Pancreas (tissue), 10 donors: ENCODE measurements around the gene SNRNP27. TPM values are rescaled to one million over a fixed set of nuclear protein-coding genes. Genes with fewer than 3 reads are reported as not detected.

ENCODE experiments used
- ATAC-seq, 4 donors: fragments of 200-7000 bp; cut with Tn5 transposase; one replicate each; pipeline versions ENCODE4 v1.8.0 to v1.9.1; 2020; ENCODE audit warnings: mild to moderate bottlenecking in 4 of 4, moderate library complexity in 4 of 4
- DNase-seq, 6 donors: peaks; one replicate each; pipeline ENCODE4 v3.0.0-alpha.2; 2020
- FAIRE-seq: peaks from 2 replicates; lab custom pipeline; 2012; peaks lifted over from hg19 to GRCh38; lab: Jason Lieb, UNC
- H3K27ac ChIP-seq, 4 donors: fragments of 200-600 bp; sonication (generic); 1 replicate in 3 of 4; 2 replicates in 1 of 4; pipeline versions ENCODE4 v1.5.0 to v1.8.0; 2020
- H3K27me3 ChIP-seq, 4 donors: fragments of 200-600 bp; one replicate each; pipeline ENCODE4 v1.8.0; 2021
- H3K36me3 ChIP-seq, 3 donors: fragments of 200-600 bp; sonication (generic) in 1 of 3; one replicate each; pipeline versions ENCODE4 v1.5.0 to v1.8.0; 2020 to 2021
- H3K4me1 ChIP-seq, 3 donors: fragments of 200-600 bp; one replicate each; pipeline ENCODE4 v1.8.0; 2021
- H3K4me3 ChIP-seq, 4 donors: fragments of 200-600 bp; sonication (generic) in 2 of 4; one replicate each; pipeline versions ENCODE4 v1.5.0 to v1.8.0; 2020 to 2021
- H3K9me3 ChIP-seq, 4 donors: fragments of 200-600 bp; one replicate each; pipeline ENCODE4 v1.8.0; 2021
- WGBS, 2 donors: extraction: QIAGEN DNeasy Blood & Tissue Kit; methylation state at CpG; one replicate each; pipeline ENCODE4 v1.1.7; 2013; 5-methylcytosine and 5-hydroxymethylcytosine counted together
- intact Hi-C, 3 donors: fragments of 100-400 bp; cut with DNase I; formaldehyde crosslinking; loops; one replicate each; pipeline versions ENCODE4 v1.11.1 to v1.14.2; 2022
- polyA plus RNA-seq, 2 donors: library from polyadenylated mRNA; stranded (reverse); fragments of 200-250 nt; gene quantifications; one replicate each; pipeline ENCODE4 v1.2.3, GENCODE V29; 2013
- total RNA-seq, 6 donors: library from RNA; stranded (reverse); fragmentation: NEBNext Ultra II Directional in 4 of 6; extraction: Animal tissue kit (Norgen Biotek cat#: 25700) in 4 of 6; gene quantifications; one replicate each; pipeline versions ENCODE4 v1.2.1 to v1.2.4, GENCODE V29; 2021 to 2023
- TF ChIP-seq, protein P1 (sequence below), 4 donors: fragments of 200-600 bp; sonication (generic) in 3 of 4; IDR thresholded peaks; one replicate each; pipeline versions ENCODE4 v1.5.0 to v1.8.0; 2021; ENCODE audit warnings: antibody characterized with exemption in 4 of 4
- donor health status: healthy with polysubstance abuse.
- donor health status: DM: no; HTN: no; CAD: no; lungs with moderate emphysema.
- donor health status: DM: no; HTN: no; CAD: no.
- donor health status: control.
- donor health status: control.
- donor health status: Bipolar disorder and iron deficiency.
- donor health status: DM: yes; HTN: yes; CAD: no.
- donor health status: DM: no; HTN: no; CAD: no.
- donor health status: DM: no; HTN: no; CAD: no.
- donor health status: DM: yes; HTN: yes; CAD: no.

The SNRNP27 gene
- total and polyA plus RNA-seq, 8 donors = 8.3 to 27.9 (median 13.1) TPM

GRCh38 chr2:69847068-69847828 is 46.5 kb upstream of the SNRNP27 start:
- DNase-seq (no peak), FAIRE-seq (no peak), ATAC-seq (no peak)
- intact Hi-C loops = no loop called here
- Histone ChIP-seq H3K27ac (no peak overlapping the region), H3K36me3 (peaks cover 4 to 9% (median 7%) of the 10 kb centered on the region in 3 donors), H3K9me3 (no peaks in the 10 kb centered on the region), H3K4me3 (no peak overlapping the region), H3K4me1 (no peaks in the 10 kb centered on the region), H3K27me3 (no peaks in the 10 kb centered on the region)
- TF ChIP-seq, protein P1, sequence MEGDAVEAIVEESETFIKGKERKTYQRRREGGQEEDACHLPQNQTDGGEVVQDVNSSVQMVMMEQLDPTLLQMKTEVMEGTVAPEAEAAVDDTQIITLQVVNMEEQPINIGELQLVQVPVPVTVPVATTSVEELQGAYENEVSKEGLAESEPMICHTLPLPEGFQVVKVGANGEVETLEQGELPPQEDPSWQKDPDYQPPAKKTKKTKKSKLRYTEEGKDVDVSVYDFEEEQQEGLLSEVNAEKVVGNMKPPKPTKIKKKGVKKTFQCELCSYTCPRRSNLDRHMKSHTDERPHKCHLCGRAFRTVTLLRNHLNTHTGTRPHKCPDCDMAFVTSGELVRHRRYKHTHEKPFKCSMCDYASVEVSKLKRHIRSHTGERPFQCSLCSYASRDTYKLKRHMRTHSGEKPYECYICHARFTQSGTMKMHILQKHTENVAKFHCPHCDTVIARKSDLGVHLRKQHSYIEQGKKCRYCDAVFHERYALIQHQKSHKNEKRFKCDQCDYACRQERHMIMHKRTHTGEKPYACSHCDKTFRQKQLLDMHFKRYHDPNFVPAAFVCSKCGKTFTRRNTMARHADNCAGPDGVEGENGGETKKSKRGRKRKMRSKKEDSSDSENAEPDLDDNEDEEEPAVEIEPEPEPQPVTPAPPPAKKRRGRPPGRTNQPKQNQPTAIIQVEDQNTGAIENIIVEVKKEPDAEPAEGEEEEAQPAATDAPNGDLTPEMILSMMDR (IDR thresholded peaks at IDR 0.05) = no peak
- 92 to 95% methylated on average over 5 of the region's 5 CpGs for WGBS, 2 donors

GRCh38 chr2:69848186-69848790 is 45.5 kb upstream of the SNRNP27 start:
- intact Hi-C loops = no loop called here
- H3K27me3 ChIP-seq = no peaks in the 10 kb centered on the region
- FAIRE-seq (no peak), ATAC-seq (no peak), DNase-seq (no peak)
- no peak overlapping the region for H3K4me3 ChIP-seq
- peaks cover 4 to 9% (median 7%) of the 10 kb centered on the region in 3 donors for H3K36me3 ChIP-seq
- H3K27ac ChIP-seq = no peak overlapping the region
- WGBS, 2 donors = 93% methylated on average over 7 of the region's 7 CpGs
- TF ChIP-seq, protein P1 (IDR thresholded peaks at IDR 0.05) = no peak
- H3K4me1 ChIP-seq = peaks cover 0 to 4% (median 0%) of the 10 kb centered on the region in 3 donors
- H3K9me3 ChIP-seq = no peaks in the 10 kb centered on the region

- no peak for DNase-seq
- TF ChIP-seq, protein P1 (IDR thresholded peaks at IDR 0.05) = no peak
- no peaks in the 10 kb centered on the region for H3K36me3 ChIP-seq
- no peaks in the 10 kb centered on the region for H3K9me3 ChIP-seq
- intact Hi-C loops = no loop called here
- no peak for ATAC-seq
- H3K4me1 ChIP-seq = peaks cover 0 to 1% (median 0%) of the 10 kb centered on the region in 3 donors
- H3K27ac ChIP-seq = no peak overlapping the region
- no peak overlapping the region for H3K4me3 ChIP-seq
- H3K27me3 ChIP-seq = no peaks in the 10 kb centered on the region
- WGBS, 2 donors = 94 to 98% methylated on average over 2 of the region's 2 CpGs
- FAIRE-seq = no peak
These were observed 35.5 kb upstream of the SNRNP27 start for GRCh38 chr2:69858261-69858660.

- TF ChIP-seq, protein P1 (IDR thresholded peaks at IDR 0.05) = no peak
- FAIRE-seq = no peak
These were observed 30.5 kb upstream of the SNRNP27 start for GRCh38 chr2:69863298-69863697.

GRCh38 chr2:69888451-69888850 is 5.3 kb upstream of the SNRNP27 start:
- Histone ChIP-seq H3K36me3 (no peaks in the 10 kb centered on the region), H3K9me3 (no peaks in the 10 kb centered on the region), H3K27ac (no peak overlapping the region), H3K4me3 (no peak overlapping the region), H3K27me3 (no peaks in the 10 kb centered on the region), H3K4me1 (no peaks in the 10 kb centered on the region)
- FAIRE-seq (no peak), DNase-seq (no peak), ATAC-seq (no peak)
- TF ChIP-seq, protein P1 (IDR thresholded peaks at IDR 0.05) = no peak
- intact Hi-C loops = no loop called here
- 92 to 96% methylated on average over 4 of the region's 4 CpGs for WGBS, 2 donors

More at GRCh38 chr2:69863298-69863697, 30.5 kb upstream of the SNRNP27 start:
- H3K4me1 ChIP-seq = no peaks in the 10 kb centered on the region
- DNase-seq (no peak), ATAC-seq (no peak)
- no peaks in the 10 kb centered on the region for H3K9me3 ChIP-seq
- no peak overlapping the region for H3K4me3 ChIP-seq
- intact Hi-C loops = no loop called here
- WGBS, 2 donors = 96 to 98% methylated on average over 1 of the region's 1 CpG
- H3K36me3 ChIP-seq = peaks cover 0 to 26% (median 8%) of the 10 kb centered on the region in 3 donors
- H3K27me3 ChIP-seq = no peaks in the 10 kb centered on the region
- H3K27ac ChIP-seq = no peak overlapping the region
